Common myeloid progenitor, CD34-positive (primary cell): ENCODE data around the gene ST6GALNAC6.

Source experiments
- CTCF ChIA-PET: fragments of 350-600 bp; sonication (Branson Sonifier 250); formaldehyde crosslinking; loops from one replicate; lab custom pipeline; 2021; ENCODE audit warnings: antibody characterized with exemption; lab: Charles Lee
- POLR2A ChIA-PET: fragments of 350-600 bp; sonication (Branson Sonifier 250); formaldehyde crosslinking; loops from one replicate; lab custom pipeline; 2021; ENCODE audit warnings: antibody characterized with exemption; lab: Charles Lee
- DNase-seq, 3 donors: peaks; one replicate each; pipeline versions ENCODE4 v3.0.0 to v3.0.0-alpha.2; 2013
- H3K27ac ChIP-seq, 2 experiments: 1 replicate in 1 of 2; 2 replicates in 1 of 2; pipeline ENCODE4 v1.7.0; 2013; ENCODE audit warnings: inconsistent platforms in 2 of 2, low read length in 2 of 2, mild to moderate bottlenecking in 2 of 2, low read depth in 1 of 2, moderate library complexity in 1 of 2; ENCODE audit not compliant: severe bottlenecking in 2 of 2, insufficient read depth in 1 of 2, poor library complexity in 1 of 2
- H3K27me3 ChIP-seq, 5 experiments: replicated peaks in 2 of 5; 1 replicate in 3 of 5; 2 replicates in 2 of 5; pipeline versions ENCODE4 v1.6.1 to v1.7.0; 2013; ENCODE audit warnings: low read length in 4 of 5, mild to moderate bottlenecking in 2 of 5, moderate library complexity in 2 of 5, inconsistent platforms in 1 of 5; ENCODE audit not compliant: insufficient read depth in 5 of 5, control insufficient read depth in 4 of 5
- H3K36me3 ChIP-seq, 4 experiments: 1 replicate in 2 of 4; 2 replicates in 2 of 4; pipeline versions ENCODE4 v1.6.1 to v1.7.0; 2013; ENCODE audit warnings: low read length in 3 of 4, control low read depth in 1 of 4, mild to moderate bottlenecking in 1 of 4; ENCODE audit not compliant: control insufficient read depth in 4 of 4, insufficient read depth in 4 of 4
- H3K4me1 ChIP-seq, 4 experiments: 1 replicate in 3 of 4; 2 replicates in 1 of 4; pipeline versions ENCODE4 v1.6.1 to v1.7.1; 2013; ENCODE audit warnings: low read length in 3 of 4, mild to moderate bottlenecking in 3 of 4, control low read depth in 1 of 4, inconsistent platforms in 1 of 4, moderate library complexity in 1 of 4; ENCODE audit not compliant: control insufficient read depth in 4 of 4, insufficient read depth in 4 of 4; ENCODE audit errors: control extremely low read depth in 1 of 4
- H3K4me3 ChIP-seq, 7 experiments: 1 replicate in 4 of 7; 2 replicates in 3 of 7; pipeline versions ENCODE4 v1.5.1 to v1.7.0; 2013; ENCODE audit warnings: mild to moderate bottlenecking in 7 of 7, low read length in 6 of 7, moderate library complexity in 6 of 7, inconsistent platforms in 2 of 7, low read depth in 2 of 7, control low read depth in 1 of 7; ENCODE audit not compliant: insufficient read depth in 4 of 7, control insufficient read depth in 1 of 7; ENCODE audit errors: extremely low read depth in 1 of 7
- H3K9me3 ChIP-seq, 5 experiments: 1 replicate in 4 of 5; 2 replicates in 1 of 5; pipeline versions ENCODE4 v1.6.1 to v1.7.1; 2013; ENCODE audit warnings: low read length in 4 of 5, mild to moderate bottlenecking in 2 of 5, inconsistent platforms in 1 of 5, low read depth in 1 of 5, moderate library complexity in 1 of 5; ENCODE audit not compliant: control insufficient read depth in 4 of 5, insufficient read depth in 2 of 5; ENCODE audit errors: control extremely low read depth in 1 of 5
- WGBS: methylation state at CpG from one replicate; pipeline ENCODE4 v1.1.5; 2013; ENCODE audit not compliant: insufficient coverage; 5-methylcytosine and 5-hydroxymethylcytosine counted together

The ST6GALNAC6 gene

DNA sequence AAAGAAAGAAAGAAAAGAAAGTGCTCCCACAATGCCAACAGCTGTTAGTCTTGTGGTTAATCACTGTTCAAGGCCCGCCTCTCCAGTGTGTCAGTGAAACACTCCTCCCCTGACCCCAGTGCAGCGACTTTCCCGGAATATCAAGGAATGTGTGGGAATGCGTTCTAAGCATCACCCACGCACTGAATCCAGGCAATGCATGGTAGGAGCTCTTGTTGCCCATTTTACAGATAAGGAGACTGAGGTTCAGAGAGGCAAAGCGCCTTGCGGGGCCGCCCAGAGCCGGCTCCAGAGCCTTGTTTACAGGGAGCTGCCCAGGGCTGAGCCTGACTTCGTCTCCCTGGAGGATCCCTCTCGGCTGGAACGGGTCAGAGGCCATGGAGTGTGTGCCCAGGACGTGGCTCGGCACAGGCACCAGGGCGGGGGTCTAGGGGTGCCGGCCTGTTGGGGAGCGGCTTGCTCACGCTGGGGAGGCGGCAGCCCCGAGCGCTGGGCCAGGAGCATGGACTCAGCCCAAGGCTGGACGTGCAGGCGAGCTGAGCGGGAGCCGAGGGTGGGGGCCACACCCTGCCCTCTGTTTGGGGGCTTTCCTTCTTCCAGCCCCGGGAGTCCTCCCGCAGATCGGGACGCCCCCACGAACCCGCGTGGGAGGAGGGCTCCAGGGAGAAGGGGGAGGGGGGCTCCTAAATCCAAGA, 823 bp downstream of the ST6GALNAC6 start:
- H3K9me3 ChIP-seq = peaks cover 0 to 22% (median 13%) of the 10 kb centered on the region in 5 experiments
- POLR2A ChIA-PET = interaction anchor here (0.8 to 3.1 kb wide), 3 partner anchors 13 to 18 kb away, joined by 3 to 15 read pairs (median 4); partner anchors contain the start of gene ST6GALNAC4
- CTCF ChIA-PET = interaction anchor here (1.0 to 2.7 kb wide), 8 partner anchors 9 to 164 kb away, joined by 3 to 15 read pairs (median 6); partner anchors contain the start of genes ST6GALNAC4 and TOR2A
- no peaks in the 10 kb centered on the region for H3K27me3 ChIP-seq
- peak overlapping the region in 1 of 2 experiments; percentile 61 for H3K27ac ChIP-seq
- peak overlapping the region; percentile 67 to 86 (median 76) for H3K4me3 ChIP-seq
- DNase-seq = peak in 2 of 3 donors; percentile 46 to 62
- WGBS = 30% methylated on average over 28 of the region's 32 CpGs
- H3K4me1 ChIP-seq = peaks cover 4 to 40% (median 30%) of the 10 kb centered on the region in 4 experiments
- peaks cover 15 to 35% (median 32%) of the 10 kb centered on the region in 4 experiments for H3K36me3 ChIP-seq

DNA sequence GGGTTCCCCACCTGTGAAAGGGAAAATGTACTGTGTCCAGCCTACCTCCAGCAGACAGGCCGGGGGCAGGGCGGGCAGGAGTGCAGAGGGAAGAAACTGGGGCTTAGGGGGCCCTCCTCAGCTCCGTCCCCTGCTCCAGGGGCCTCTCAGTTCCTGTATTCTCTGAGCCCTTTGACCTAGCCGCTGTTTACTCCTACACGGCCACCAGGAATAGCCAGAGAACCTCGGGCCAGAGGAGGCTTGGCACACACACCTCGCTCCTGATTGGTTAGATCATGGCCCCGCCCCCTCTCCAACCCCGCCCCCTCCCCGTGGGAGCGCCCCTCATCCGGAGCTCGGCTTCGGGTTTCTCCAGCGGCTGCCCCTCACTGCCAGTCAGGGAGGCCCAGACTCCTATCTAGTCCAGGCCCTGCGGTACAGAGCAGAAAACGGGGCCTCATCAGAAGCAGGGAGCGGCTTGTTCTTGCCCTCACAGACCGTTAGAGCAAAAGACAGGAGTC, 2.2 kb downstream of the ST6GALNAC6 start:
- DNase-seq = peak in 2 of 3 donors; percentile 73 to 82
- 37% methylated on average over 8 of the region's 19 CpGs for WGBS
- Histone ChIP-seq H3K27me3 (no peaks in the 10 kb centered on the region), H3K36me3 (peaks cover 22 to 48% (median 43%) of the 10 kb centered on the region in 4 experiments), H3K4me3 (peak overlapping the region in 1 of 7 experiments; percentile 34), H3K27ac (no peak overlapping the region), H3K4me1 (peaks cover 0 to 32% (median 24%) of the 10 kb centered on the region in 4 experiments), H3K9me3 (peaks cover 0 to 33% (median 23%) of the 10 kb centered on the region in 5 experiments)
- CTCF ChIA-PET = interaction anchor here (0.7 to 1.4 kb wide), 7 partner anchors 10 to 27 kb away, joined by 3 to 5 read pairs (median 4); partner anchors contain the start of gene ST6GALNAC4
- POLR2A ChIA-PET = interaction anchor here (1.0 to 3.1 kb wide), 2 partner anchors 15 to 19 kb away, joined by 5 to 15 read pairs; partner anchors contain the start of gene ST6GALNAC4

DNA sequence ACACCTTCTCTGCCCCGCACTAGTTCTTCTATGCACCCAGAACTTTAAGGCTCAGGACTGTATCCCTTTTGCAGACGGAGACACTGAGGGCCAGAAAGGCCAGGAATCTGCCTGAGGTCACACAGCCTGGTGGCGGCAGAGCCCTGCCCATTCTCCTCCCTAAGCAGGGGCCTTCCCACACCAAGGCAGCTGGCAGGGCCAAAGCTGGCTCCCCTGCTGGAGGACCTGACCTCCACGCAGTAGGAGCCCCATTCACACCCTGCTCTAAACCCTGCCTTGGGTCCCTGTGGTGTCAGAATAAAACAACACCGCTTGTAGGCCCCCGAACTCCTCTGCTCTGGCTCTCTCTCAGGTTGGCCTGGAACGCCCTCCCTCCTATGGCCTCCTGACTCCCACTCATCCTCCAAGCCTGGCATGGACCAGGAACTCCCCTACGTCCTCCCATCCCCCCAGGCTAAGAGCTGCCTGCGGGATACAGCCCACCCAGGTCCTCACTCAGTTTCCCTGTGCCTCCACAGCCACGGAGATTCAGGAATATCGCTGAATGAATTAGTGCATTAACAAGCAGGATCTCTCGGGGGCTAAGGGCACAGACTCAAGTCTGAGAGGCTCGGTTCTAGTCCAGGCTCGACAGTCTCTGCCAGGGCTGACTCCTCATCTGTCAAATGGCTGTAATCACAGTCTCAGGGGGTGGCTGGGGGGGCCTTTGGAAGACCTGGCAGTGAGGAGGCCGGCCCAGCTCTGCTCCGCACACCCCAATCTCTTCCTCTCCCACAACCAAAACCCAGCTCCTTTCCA, 2.8 kb downstream of the ST6GALNAC6 start:
- Histone ChIP-seq H3K9me3 (peaks cover 0 to 33% (median 23%) of the 10 kb centered on the region in 5 experiments), H3K4me1 (peaks cover 0 to 32% (median 24%) of the 10 kb centered on the region in 4 experiments), H3K27me3 (no peaks in the 10 kb centered on the region), H3K4me3 (peak overlapping the region in 1 of 7 experiments; percentile 34), H3K36me3 (peaks cover 25 to 51% (median 45%) of the 10 kb centered on the region in 4 experiments), H3K27ac (no peak overlapping the region)
- DNase-seq = no peak
- 93% methylated on average over 14 of the region's 16 CpGs for WGBS
- ChIA-PET POLR2A (interaction anchor here (1.0 to 3.1 kb wide), 2 partner anchors 14 to 20 kb away, joined by 5 to 15 read pairs; partner anchors contain the start of gene ST6GALNAC4), CTCF (interaction anchor here (0.7 to 1.4 kb wide), 7 partner anchors 9 to 27 kb away, joined by 3 to 5 read pairs (median 4); partner anchors contain the start of gene ST6GALNAC4)

DNA sequence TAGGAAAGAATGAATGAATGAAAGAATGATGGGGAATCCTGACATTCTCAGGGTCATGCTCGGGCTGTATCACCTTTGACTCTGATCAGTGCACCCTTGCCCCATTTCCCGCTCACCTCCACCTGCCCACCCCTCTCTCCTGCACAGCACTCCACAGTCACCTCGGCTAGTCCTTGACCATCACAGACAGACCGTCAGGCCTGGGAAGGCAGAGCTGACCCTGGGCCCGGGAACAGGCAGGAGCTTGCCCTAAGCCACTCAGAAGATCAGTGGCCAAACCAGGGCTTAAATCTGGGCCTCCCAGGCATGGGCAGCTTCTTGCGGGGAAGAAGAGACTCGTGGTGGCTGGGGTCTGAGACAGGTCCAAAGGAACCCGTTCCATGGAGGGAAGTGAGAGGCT, 3.6 kb downstream of the ST6GALNAC6 start:
- H3K4me3 ChIP-seq = no peak overlapping the region
- no peak for DNase-seq
- peaks cover 0 to 33% (median 23%) of the 10 kb centered on the region in 5 experiments for H3K9me3 ChIP-seq
- WGBS = 97% methylated on average over 8 of the region's 8 CpGs
- no peaks in the 10 kb centered on the region for H3K27me3 ChIP-seq
- H3K27ac ChIP-seq = no peak overlapping the region
- peaks cover 29 to 57% (median 47%) of the 10 kb centered on the region in 4 experiments for H3K36me3 ChIP-seq
- ChIA-PET POLR2A (no interaction called here), CTCF (no interaction called here)
- peaks cover 0 to 32% (median 24%) of the 10 kb centered on the region in 4 experiments for H3K4me1 ChIP-seq

DNA sequence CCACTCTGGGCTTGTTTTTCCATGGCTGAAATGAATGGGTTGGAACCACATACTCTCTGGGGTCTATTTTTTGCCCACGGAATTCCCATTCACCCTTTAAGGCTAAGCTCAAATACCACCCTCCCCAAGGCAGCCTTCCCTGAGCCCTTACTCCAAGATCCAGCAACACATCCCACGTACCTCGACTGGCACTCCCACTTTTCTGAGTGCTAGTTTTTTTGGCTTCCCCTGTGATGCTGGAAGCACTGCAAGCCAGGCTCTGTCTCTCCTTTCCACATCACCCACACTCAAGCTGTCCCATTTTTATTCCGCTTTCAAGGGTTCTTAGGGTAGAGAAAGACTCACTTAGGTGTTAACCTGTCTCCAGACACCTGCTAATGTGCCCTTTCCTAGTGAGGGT, 6.0 kb downstream of the ST6GALNAC6 start:
- WGBS = 95% methylated on average over 4 of the region's 4 CpGs
- POLR2A ChIA-PET = no interaction called here

DNA sequence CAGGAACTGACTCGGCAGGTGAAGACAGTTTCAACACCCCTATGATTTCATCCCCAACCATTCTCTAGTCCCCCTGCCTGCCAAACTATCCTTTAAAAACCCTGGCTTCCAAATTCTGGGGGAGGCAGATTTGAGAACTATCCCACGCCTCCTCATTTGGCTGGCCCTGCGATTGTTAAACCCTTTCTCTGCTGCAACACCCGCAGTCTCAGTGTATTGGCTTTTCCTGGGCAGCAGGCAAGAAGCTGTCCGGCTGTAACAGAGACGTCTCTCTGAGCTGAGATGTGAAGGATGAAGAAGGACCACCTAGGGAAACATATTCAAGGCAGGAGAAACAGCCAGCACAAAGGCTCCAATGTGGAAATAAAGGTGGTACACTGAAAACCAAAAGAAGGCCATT, 6.6 kb downstream of the ST6GALNAC6 start:
- DNase-seq = no peak

More for the DNA sequence above, 6.0 kb downstream of the ST6GALNAC6 start:
- Histone ChIP-seq H3K27ac (no peak overlapping the region), H3K9me3 (peaks cover 0 to 33% (median 23%) of the 10 kb centered on the region in 5 experiments), H3K36me3 (peaks cover 29 to 71% (median 52%) of the 10 kb centered on the region in 4 experiments), H3K27me3 (no peaks in the 10 kb centered on the region), H3K4me3 (no peak overlapping the region), H3K4me1 (peaks cover 0 to 17% (median 11%) of the 10 kb centered on the region in 4 experiments)
- CTCF ChIA-PET = interaction anchor here (1.2 kb wide), 1 partner anchor 24 kb away, joined by 5 read pairs; the partner anchor contains the start of gene ST6GALNAC4
- no peak for DNase-seq

More for the DNA sequence above, 6.6 kb downstream of the ST6GALNAC6 start:
- Histone ChIP-seq H3K27ac (no peak overlapping the region), H3K4me1 (peaks cover 0 to 14% (median 8%) of the 10 kb centered on the region in 4 experiments), H3K9me3 (peaks cover 0 to 33% (median 23%) of the 10 kb centered on the region in 5 experiments), H3K27me3 (no peaks in the 10 kb centered on the region), H3K4me3 (no peak overlapping the region), H3K36me3 (peaks cover 29 to 73% (median 52%) of the 10 kb centered on the region in 4 experiments)
- POLR2A ChIA-PET = no interaction called here
- CTCF ChIA-PET = interaction anchor here (1.2 kb wide), 1 partner anchor 24 kb away, joined by 5 read pairs; the partner anchor contains the start of gene ST6GALNAC4
- 100% methylated on average over 6 of the region's 6 CpGs for WGBS
